Endothelial cell of umbilical vein (primary cell): ENCODE results near the gene BPIFB3. TPM values are rescaled to one million over a fixed set of nuclear protein-coding genes. Genes with fewer than 3 reads are reported as not detected.

Experiments
- BruUV-seq: library from RNA; stranded (reverse); fragments of 400-500 nt; replicated peaks from 2 replicates; lab custom pipeline; 2021; lab: Mats Ljungman, UMichigan
- CTCF ChIA-PET: fragments of 300-600, 350-600 bp; sonication (Branson Sonifier 250); formaldehyde crosslinking; loops from one replicate; lab custom pipeline; 2021; ENCODE audit warnings: antibody characterized with exemption, inconsistent platforms; lab: Charles Lee
- POLR2A ChIA-PET: fragments of 300-600, 350-600 bp; sonication (Branson Sonifier 250); formaldehyde crosslinking; loops from one replicate; lab custom pipeline; 2021; ENCODE audit warnings: antibody characterized with exemption, inconsistent platforms; lab: Charles Lee
- DNase-seq: peaks from one replicate; pipeline ENCODE4 v3.0.0-alpha.2; 2011; ENCODE audit warnings: low read depth, low spot score
- FAIRE-seq: peaks from 2 replicates; lab custom pipeline; 2011; peaks lifted over from hg19 to GRCh38; lab: Jason Lieb, UNC
- H2AFZ ChIP-seq: 2 replicates; pipeline ENCODE4 v1.6.0; 2012; ENCODE audit warnings: low read depth, low read length, control low read depth, inconsistent platforms
- H3K27ac ChIP-seq: 2 replicates; pipeline ENCODE4 v1.5.1; 2011; ENCODE audit warnings: low read depth, mild to moderate bottlenecking, control low read depth, low read length, moderate library complexity; ENCODE audit not compliant: insufficient read depth
- H3K27me3 ChIP-seq, 2 experiments: 2 replicates each; pipeline versions ENCODE4 v1.6.0 to v1.6.1; 2011; ENCODE audit warnings: low read length in 2 of 2, mixed read lengths in 1 of 2; ENCODE audit not compliant: control insufficient read depth in 2 of 2, insufficient read depth in 2 of 2
- H3K36me3 ChIP-seq, 2 experiments: 2 replicates in 1 of 2; 3 replicates in 1 of 2; pipeline ENCODE4 v1.5.1; 2011; ENCODE audit warnings: low read length in 2 of 2, mild to moderate bottlenecking in 1 of 2, moderate library complexity in 1 of 2; ENCODE audit not compliant: control insufficient read depth in 2 of 2, insufficient read depth in 2 of 2; ENCODE audit errors: extremely low read depth in 1 of 2
- H3K4me1 ChIP-seq: 3 replicates; pipeline ENCODE4 v1.5.1; 2011; ENCODE audit warnings: mild to moderate bottlenecking, low read length; ENCODE audit not compliant: control insufficient read depth, insufficient read depth; ENCODE audit errors: extremely low read depth
- H3K4me2 ChIP-seq: 2 replicates; pipeline ENCODE4 v1.6.1; 2011; ENCODE audit warnings: low read length, control low read depth, mixed read lengths; ENCODE audit not compliant: insufficient read depth
- H3K4me3 ChIP-seq, 3 experiments: fragments of 200-600 bp in 1 of 3; sonication (generic), shearing (Covaris generic) in 1 of 3; replicated peaks in 1 of 3; 2 replicates each; pipeline ENCODE4 v1.5.1; 2011 to 2016; ENCODE audit warnings: control low read depth in 3 of 3, low read length in 3 of 3, mild to moderate bottlenecking in 2 of 3, inconsistent platforms in 1 of 3, low read depth in 1 of 3, moderate library complexity in 1 of 3; ENCODE audit not compliant: insufficient read depth in 1 of 3
- H3K79me2 ChIP-seq: 2 replicates; pipeline ENCODE4 v1.6.0; 2012; ENCODE audit warnings: low read length, inconsistent platforms; ENCODE audit not compliant: control insufficient read depth, insufficient read depth
- H3K9ac ChIP-seq: replicated peaks from 2 replicates; pipeline ENCODE3; 2011; ENCODE audit warnings: low read length, control low read depth; ENCODE audit not compliant: insufficient read depth; ENCODE audit errors: extremely low read depth
- H3K9me1 ChIP-seq: replicated peaks from 3 replicates; pipeline ENCODE4 v1.6.0; 2011; ENCODE audit warnings: mild to moderate bottlenecking, low read length; ENCODE audit not compliant: control insufficient read depth, insufficient read depth; ENCODE audit errors: extremely low read depth
- H3K9me3 ChIP-seq: replicated peaks from 2 replicates; pipeline ENCODE4 v1.5.1; 2012; ENCODE audit warnings: low read length, inconsistent platforms; ENCODE audit not compliant: control insufficient read depth, insufficient read depth
- H4K20me1 ChIP-seq: replicated peaks from 2 replicates; pipeline ENCODE3; 2011; ENCODE audit warnings: mild to moderate bottlenecking, low read length; ENCODE audit not compliant: control insufficient read depth, insufficient read depth; ENCODE audit errors: extremely low read depth
- CTCF ChIP-seq, 2 donors: IDR thresholded peaks; 1 replicate in 1 of 2; 2 replicates in 1 of 2; pipeline ENCODE4 v1.5.1; 2011; ENCODE audit warnings: low read length in 2 of 2, mild to moderate bottlenecking in 2 of 2, moderate library complexity in 2 of 2, control low read depth in 1 of 2, inconsistent platforms in 1 of 2, low read depth in 1 of 2; ENCODE audit not compliant: insufficient read depth in 1 of 2; ENCODE audit errors: extremely low read depth in 1 of 2
- EZH2 ChIP-seq: IDR thresholded peaks from 2 replicates; pipeline ENCODE4 v1.6.1; 2012; ENCODE audit warnings: borderline replicate concordance, low read depth, mild to moderate bottlenecking, moderate library complexity, low read length, inconsistent platforms; ENCODE audit not compliant: severe bottlenecking
- FOS ChIP-seq: IDR thresholded peaks from 2 replicates; pipeline ENCODE4 v1.6.1; 2011; ENCODE audit warnings: mild to moderate bottlenecking, low read length, moderate library complexity, borderline replicate concordance; ENCODE audit not compliant: insufficient read depth
- GATA2 ChIP-seq: IDR thresholded peaks from 2 replicates; pipeline ENCODE4 v1.7.0; 2011; ENCODE audit warnings: low read depth, mild to moderate bottlenecking, moderate library complexity, mixed read lengths, low read length; ENCODE audit not compliant: insufficient read length, insufficient read depth
- JUN ChIP-seq: IDR thresholded peaks from 2 replicates; pipeline ENCODE4 v1.6.1; 2011; ENCODE audit warnings: borderline replicate concordance, low read depth; ENCODE audit not compliant: insufficient read length, insufficient read depth
- MAX ChIP-seq: IDR thresholded peaks from 2 replicates; pipeline ENCODE4 v1.6.1; 2011; ENCODE audit not compliant: insufficient read depth, insufficient read length
- MYC ChIP-seq: IDR thresholded peaks from one replicate; pipeline ENCODE4 v1.6.1; 2011; ENCODE audit warnings: mild to moderate bottlenecking, low read depth, low read length
- POLR2A ChIP-seq: IDR thresholded peaks from 2 replicates; pipeline ENCODE4 v1.6.1; 2012; ENCODE audit warnings: low read depth, mild to moderate bottlenecking, control low read depth, low read length
- POLR2AphosphoS5 ChIP-seq: IDR thresholded peaks from 2 replicates; pipeline ENCODE4 v1.6.1; 2012; ENCODE audit warnings: low read depth, mild to moderate bottlenecking, control low read depth, low read length, moderate library complexity; ENCODE audit not compliant: insufficient read depth
- dilution Hi-C: fragments of 300-500 bp; cut with MboI; formaldehyde crosslinking; loops from one replicate; pipeline ENCODE4 v1.15.0; 2019; ENCODE audit warnings: low sequenced_read_pairs; ENCODE audit not compliant: extremely low pct_ligation_motif_present
- intact Hi-C: fragments of 100-400 bp; cut with micrococcal nuclease; formaldehyde crosslinking; loops from one replicate; pipeline ENCODE4 v1.10.0; 2022
- polyA plus RNA-seq, 4 experiments: library from polyadenylated mRNA; depleted of rRNA in 3 of 4; stranded (reverse) in 3 of 4; unstranded in 1 of 4; fragments of >200 nt; gene quantifications; 2 replicates each; pipeline versions ENCODE4 v1.2.1 to v1.2.3, GENCODE V29; 2011 to 2012; ENCODE audit warnings: missing spikeins in 1 of 4
- total RNA-seq: library from RNA; stranded (reverse); gene quantifications from 2 replicates; pipeline ENCODE4 v1.2.3, GENCODE V29; 2021

BPIFB3 gene
- total and polyA plus RNA-seq, 2 donors (not counting 3 experiments of a cell fraction or from before 2014, with no cell fraction given), result not detected

- no peaks in the 10 kb centered on the region for H3K36me3 ChIP-seq
- no TSS peak for BruUV-seq
- POLR2A ChIA-PET, result no interaction called here
- no peaks in the 10 kb centered on the region for H4K20me1 ChIP-seq
- H3K9me3 ChIP-seq, result no peaks in the 10 kb centered on the region
- no peaks in the 10 kb centered on the region for H3K27me3 ChIP-seq
- H3K79me2 ChIP-seq, result no peaks in the 10 kb centered on the region
- intact Hi-C loops (no loop called here), dilution Hi-C loops (no loop called here)
- H3K4me2 ChIP-seq, result no peak overlapping the region
- TF ChIP-seq MAX (no peak), CTCF (IDR thresholded peaks at IDR 0.05; ENCODE audit: extremely low read depth in 1 of 2, insufficient read depth in 1 of 2, low read depth in 1 of 2, low read length in 2 of 2) (no peak), EZH2 (no peak), POLR2AphosphoS5 (no peak), FOS (no peak)
- no peak overlapping the region for H3K4me3 ChIP-seq
- CTCF ChIA-PET, result no interaction called here
- H3K9ac ChIP-seq, result no peak overlapping the region
- H3K9me1 ChIP-seq, result no peaks in the 10 kb centered on the region
- H2AFZ ChIP-seq, result no peak overlapping the region
- DNase-seq, result no peak
- no peak for FAIRE-seq
- no peak overlapping the region for H3K27ac ChIP-seq
- no peaks in the 10 kb centered on the region for H3K4me1 ChIP-seq
These were observed 678 bp downstream of the BPIFB3 start for GRCh38 chr20:33054381-33054780.

GRCh38 chr20:33054791-33055190, 1.1 kb downstream of the BPIFB3 start:
- dilution Hi-C loops, result no loop called here
- no peak overlapping the region for H3K27ac ChIP-seq
- no peak overlapping the region for H3K4me3 ChIP-seq
- FAIRE-seq (no peak), DNase-seq (no peak)
- POLR2A ChIA-PET, result no interaction called here
- H3K9me3 ChIP-seq, result no peaks in the 10 kb centered on the region
- intact Hi-C loops, result no loop called here
- H3K27me3 ChIP-seq, result no peaks in the 10 kb centered on the region
- TF ChIP-seq MYC (no peak), MAX (no peak), GATA2 (no peak), FOS (no peak), EZH2 (no peak), POLR2A (no peak), POLR2AphosphoS5 (no peak), JUN (no peak), CTCF (IDR thresholded peaks at IDR 0.05; ENCODE audit: extremely low read depth in 1 of 2, insufficient read depth in 1 of 2, low read depth in 1 of 2, low read length in 2 of 2) (no peak)
- H3K4me1 ChIP-seq, result no peaks in the 10 kb centered on the region
- H3K4me2 ChIP-seq, result no peak overlapping the region
- no peaks in the 10 kb centered on the region for H3K79me2 ChIP-seq
- no peaks in the 10 kb centered on the region for H3K36me3 ChIP-seq
- BruUV-seq, result no TSS peak
- no peaks in the 10 kb centered on the region for H4K20me1 ChIP-seq
- no peak overlapping the region for H2AFZ ChIP-seq
- H3K9me1 ChIP-seq, result no peaks in the 10 kb centered on the region
- no peak overlapping the region for H3K9ac ChIP-seq
- CTCF ChIA-PET, result no interaction called here
